ENCODE results near the gene TDRD15. TPM values are rescaled to one million over a fixed set of nuclear protein-coding genes. Genes with fewer than 3 reads are reported as not detected.

TDRD15 gene
- polyA plus RNA-seq, 2 of the 4 experiments (the other 2 are of a cell fraction) = not detected

DNA sequence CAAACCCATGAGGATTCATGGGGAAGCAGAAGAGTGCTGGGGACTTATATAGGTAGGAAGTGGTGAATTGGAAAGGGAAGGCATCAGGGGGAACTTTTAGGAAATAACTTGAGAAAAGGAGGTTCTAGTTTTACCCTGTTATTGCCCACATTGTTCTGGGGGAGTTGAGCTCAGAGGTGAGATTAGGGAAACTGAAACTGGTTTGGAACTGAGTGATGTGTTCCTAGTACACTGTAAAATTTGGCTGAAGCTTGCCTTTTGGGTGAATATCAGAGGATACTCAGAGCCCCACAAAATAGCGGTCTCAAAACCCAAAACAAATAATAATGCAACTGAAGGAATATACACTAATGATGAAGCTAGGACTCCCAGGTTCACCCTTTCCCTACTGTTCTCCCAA, 40.3 kb upstream of the TDRD15 start:
- Histone ChIP-seq H3K9me3 (no peaks in the 10 kb centered on the region), H3K4me2 (no peak overlapping the region), H3K4me1 (no peaks in the 10 kb centered on the region), H3K27ac (no peak overlapping the region), H3K4me3 (no peak overlapping the region)
- TF ChIP-seq CBX2 (IDR thresholded peaks at IDR 0.05; ENCODE audit: borderline replicate concordance, low read depth) (no peak), POLR2A (IDR thresholded peaks at IDR 0.05; ENCODE audit: low read length) (no peak), ATOH8 (CRISPR knock-in tag; IDR thresholded peaks at IDR 0.05; ENCODE audit: low read depth) (no peak), CHD4 (IDR thresholded peaks at IDR 0.05; ENCODE audit: borderline replicate concordance) (no peak)
- TF ChIP-seq, protein P1, sequence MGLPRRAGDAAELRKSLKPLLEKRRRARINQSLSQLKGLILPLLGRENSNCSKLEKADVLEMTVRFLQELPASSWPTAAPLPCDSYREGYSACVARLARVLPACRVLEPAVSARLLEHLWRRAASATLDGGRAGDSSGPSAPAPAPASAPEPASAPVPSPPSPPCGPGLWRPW (IDR thresholded peaks at IDR 0.05) = no peak
- FAIRE-seq (no peak), ATAC-seq (no peak), DNase-seq (ENCODE audit: low read depth in 1 of 2, low spot score in 1 of 2) (no peak)
- POLR2A ChIA-PET = no interaction called here
- 0% methylated on average over 1 of the region's 1 CpG for WGBS (ENCODE audit: missing lambda C conversion rate)
- CTCF ChIA-PET = no interaction called here

DNA sequence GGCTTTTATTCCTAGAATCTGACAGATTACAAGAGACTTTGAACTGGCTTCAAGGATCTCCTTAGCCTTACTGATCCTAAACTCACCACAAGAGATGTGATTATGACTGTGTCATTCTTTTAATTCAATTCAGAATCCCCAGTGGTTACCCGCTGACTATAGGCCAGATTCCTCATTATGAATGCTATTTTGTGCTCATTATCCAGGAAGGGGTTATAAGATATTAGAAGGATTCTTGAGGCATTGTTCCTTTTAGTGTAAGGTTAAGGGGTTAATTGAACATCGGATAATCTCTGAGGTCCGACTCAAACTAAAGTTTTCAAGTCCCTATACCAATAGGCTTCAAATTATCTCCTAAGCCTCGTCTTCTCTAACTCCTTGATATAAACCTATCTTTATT, 39.4 kb upstream of the TDRD15 start:
- DNase-seq (ENCODE audit: low read depth in 1 of 2, low spot score in 1 of 2) (no peak), ATAC-seq (no peak), FAIRE-seq (no peak)
- Histone ChIP-seq H3K4me3 (no peak overlapping the region), H3K4me2 (no peak overlapping the region), H3K4me1 (no peaks in the 10 kb centered on the region), H3K9me3 (no peaks in the 10 kb centered on the region), H3K27ac (no peak overlapping the region)
- 22% methylated on average over 4 of the region's 4 CpGs for WGBS (ENCODE audit: missing lambda C conversion rate)
- POLR2A ChIA-PET = no interaction called here
- CTCF ChIA-PET = no interaction called here
- TF ChIP-seq EHMT2 (IDR thresholded peaks at IDR 0.05; ENCODE audit: low read depth) (no peak), MAX (IDR thresholded peaks at IDR 0.05) (no peak), HOXA7 (CRISPR knock-in tag; IDR thresholded peaks at IDR 0.05) (no peak), TFCP2L1 (CRISPR knock-in tag; IDR thresholded peaks at IDR 0.05) (no peak), ESRRA (IDR thresholded peaks at IDR 0.05; ENCODE audit: borderline replicate concordance, low read length) (no peak), MAFK (IDR thresholded peaks at IDR 0.05; ENCODE audit: partially characterized antibody) (no peak), RARB (CRISPR knock-in tag; IDR thresholded peaks at IDR 0.05) (no peak), FOSL2 (IDR thresholded peaks at IDR 0.05) (no peak), FOSL2 (CRISPR knock-in tag; IDR thresholded peaks at IDR 0.05) (no peak), MYC (IDR thresholded peaks at IDR 0.05; ENCODE audit: borderline replicate concordance, low read length) (no peak), CEBPB (IDR thresholded peaks at IDR 0.05) (no peak)
- TF ChIP-seq, protein P2, sequence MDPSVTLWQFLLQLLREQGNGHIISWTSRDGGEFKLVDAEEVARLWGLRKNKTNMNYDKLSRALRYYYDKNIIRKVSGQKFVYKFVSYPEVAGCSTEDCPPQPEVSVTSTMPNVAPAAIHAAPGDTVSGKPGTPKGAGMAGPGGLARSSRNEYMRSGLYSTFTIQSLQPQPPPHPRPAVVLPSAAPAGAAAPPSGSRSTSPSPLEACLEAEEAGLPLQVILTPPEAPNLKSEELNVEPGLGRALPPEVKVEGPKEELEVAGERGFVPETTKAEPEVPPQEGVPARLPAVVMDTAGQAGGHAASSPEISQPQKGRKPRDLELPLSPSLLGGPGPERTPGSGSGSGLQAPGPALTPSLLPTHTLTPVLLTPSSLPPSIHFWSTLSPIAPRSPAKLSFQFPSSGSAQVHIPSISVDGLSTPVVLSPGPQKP (IDR thresholded peaks at IDR 0.05; ENCODE audit: low read depth, low read length) = no peak

- whole genome bisulfite sequencing (ENCODE audit: missing lambda C conversion rate) = 19% methylated on average over 3 of the region's 3 CpGs
- Histone ChIP-seq H3K4me2 (no peak overlapping the region), H3K27ac (no peak overlapping the region), H3K4me3 (no peak overlapping the region), H3K4me1 (no peaks in the 10 kb centered on the region), H3K9me3 (no peaks in the 10 kb centered on the region)
- FAIRE-seq (no peak), ATAC-seq (no peak), DNase-seq (ENCODE audit: low read depth in 1 of 2, low spot score in 1 of 2) (no peak)
- TF ChIP-seq ESRRA (IDR thresholded peaks at IDR 0.05; ENCODE audit: borderline replicate concordance, low read length) (no peak), MAZ (IDR thresholded peaks at IDR 0.05; ENCODE audit: borderline replicate concordance, low read depth, low read length) (no peak), RCOR1 (IDR thresholded peaks at IDR 0.05; ENCODE audit: low read depth, low read length) (no peak), TP53 (CRISPR knock-in tag; IDR thresholded peaks at IDR 0.05) (no peak), HOXB5 (CRISPR knock-in tag; IDR thresholded peaks at IDR 0.05) (no peak), CBX2 (IDR thresholded peaks at IDR 0.05; ENCODE audit: borderline replicate concordance, low read depth) (no peak), HMGXB4 (CRISPR knock-in tag; IDR thresholded peaks at IDR 0.05; ENCODE audit: borderline replicate concordance) (no peak), MAFK (IDR thresholded peaks at IDR 0.05; ENCODE audit: partially characterized antibody) (no peak), KDM5A (IDR thresholded peaks at IDR 0.05) (no peak), RFX5 (IDR thresholded peaks at IDR 0.05) (no peak), HOXA7 (CRISPR knock-in tag; IDR thresholded peaks at IDR 0.05) (no peak), MYC (IDR thresholded peaks at IDR 0.05; ENCODE audit: borderline replicate concordance, low read length) (no peak)
- POLR2A ChIA-PET = no interaction called here
- CTCF ChIA-PET = interaction anchor here (1.2 kb wide), 1 partner anchor 50 kb away, joined by 3 read pairs; no protein-coding TSS in a partner anchor
Measured at GRCh38 chr2:21092308-21092869, 31.4 kb upstream of the TDRD15 start.
